ENCODE results near the gene DDX50.

GRCh38 chr10:68901105-68901927 is at the start of gene DDX50:
- TF ChIP-seq CTCF (IDR thresholded peaks at IDR 0.05) (peak in 1 of 3 donors; percentile 15), POLR2AphosphoS5 (IDR thresholded peaks at IDR 0.05) (peak in 2 of 3 donors; percentile 90 to 92), POLR2A (IDR thresholded peaks at IDR 0.05) (no peak)
